Measurements from ENCODE around the gene MEIOC. TPM values are rescaled to one million over a fixed set of nuclear protein-coding genes. Genes with fewer than 3 reads are reported as not detected.
"Not testable (repeated sequence)": the region's sequence is repeated elsewhere in the genome, so short reads cannot be mapped to it uniquely, and the experiment has no call there.

MEIOC gene
- total RNA-seq, 1 donor: not detected

DNA sequence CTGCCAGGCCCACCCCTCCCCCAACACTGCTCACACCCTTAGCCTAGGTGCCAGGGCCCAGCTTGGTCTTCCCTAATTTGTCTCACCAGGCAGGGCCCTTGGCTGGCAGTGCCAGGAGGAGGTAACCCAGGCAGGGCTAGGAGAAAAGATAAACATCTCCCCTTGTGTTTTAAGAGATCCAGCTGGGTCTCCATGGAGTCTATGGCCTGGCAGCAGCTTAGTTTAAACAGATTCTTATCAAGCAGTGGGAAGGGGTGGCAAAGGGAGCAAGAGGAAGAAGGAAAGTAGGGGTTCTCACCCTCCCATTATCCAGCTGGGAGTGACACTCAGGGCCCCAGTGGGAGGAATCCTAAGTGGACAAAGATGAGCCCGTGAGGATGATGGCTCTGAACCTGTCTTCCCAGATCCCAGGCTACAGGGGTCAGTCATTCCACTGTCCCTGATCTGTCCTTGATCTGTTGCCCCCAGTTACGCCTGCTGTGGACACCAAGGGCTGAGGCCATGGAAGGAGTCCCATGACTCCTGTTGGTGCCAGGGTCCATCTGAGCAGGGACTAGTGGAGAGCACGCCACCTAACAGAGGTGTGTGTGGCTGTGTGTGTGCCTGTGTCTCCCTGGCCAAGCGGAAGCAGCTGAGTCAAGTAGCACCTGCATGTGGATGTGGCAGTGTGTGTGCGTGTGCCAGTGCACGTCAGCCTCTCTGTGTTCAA lies 47.4 kb upstream of the MEIOC start:
- Histone ChIP-seq H3K4me3 (ENCODE audit: insufficient read depth, low read length) (no peak overlapping the region), H2AFZ (ENCODE audit: low read length) (peak overlapping the region; percentile 56), H3K4me1 (ENCODE audit: insufficient read depth, low read length) (peaks cover 12% of the 10 kb centered on the region), H3K36me3 (ENCODE audit: insufficient read depth, low read length) (no peaks in the 10 kb centered on the region), H3K79me2 (ENCODE audit: insufficient read depth, low read length) (no peaks in the 10 kb centered on the region), H3K4me2 (ENCODE audit: insufficient read depth, low read length) (no peak overlapping the region), H3K27me3 (ENCODE audit: insufficient read depth, low read length) (no peaks in the 10 kb centered on the region), H4K20me1 (ENCODE audit: insufficient read depth, low read length) (no peaks in the 10 kb centered on the region), H3K9me3 (ENCODE audit: low read depth, low read length) (no peaks in the 10 kb centered on the region), H3K27ac (ENCODE audit: low read depth, low read length) (no peak overlapping the region)
- peak; percentile 77 for DNase-seq (ENCODE audit: insufficient read length, low spot score, missing footprints)
- TF ChIP-seq, protein P1, sequence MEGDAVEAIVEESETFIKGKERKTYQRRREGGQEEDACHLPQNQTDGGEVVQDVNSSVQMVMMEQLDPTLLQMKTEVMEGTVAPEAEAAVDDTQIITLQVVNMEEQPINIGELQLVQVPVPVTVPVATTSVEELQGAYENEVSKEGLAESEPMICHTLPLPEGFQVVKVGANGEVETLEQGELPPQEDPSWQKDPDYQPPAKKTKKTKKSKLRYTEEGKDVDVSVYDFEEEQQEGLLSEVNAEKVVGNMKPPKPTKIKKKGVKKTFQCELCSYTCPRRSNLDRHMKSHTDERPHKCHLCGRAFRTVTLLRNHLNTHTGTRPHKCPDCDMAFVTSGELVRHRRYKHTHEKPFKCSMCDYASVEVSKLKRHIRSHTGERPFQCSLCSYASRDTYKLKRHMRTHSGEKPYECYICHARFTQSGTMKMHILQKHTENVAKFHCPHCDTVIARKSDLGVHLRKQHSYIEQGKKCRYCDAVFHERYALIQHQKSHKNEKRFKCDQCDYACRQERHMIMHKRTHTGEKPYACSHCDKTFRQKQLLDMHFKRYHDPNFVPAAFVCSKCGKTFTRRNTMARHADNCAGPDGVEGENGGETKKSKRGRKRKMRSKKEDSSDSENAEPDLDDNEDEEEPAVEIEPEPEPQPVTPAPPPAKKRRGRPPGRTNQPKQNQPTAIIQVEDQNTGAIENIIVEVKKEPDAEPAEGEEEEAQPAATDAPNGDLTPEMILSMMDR (IDR thresholded peaks at IDR 0.05; ENCODE audit: extremely low read depth, low read depth, low read length): no peak

DNA sequence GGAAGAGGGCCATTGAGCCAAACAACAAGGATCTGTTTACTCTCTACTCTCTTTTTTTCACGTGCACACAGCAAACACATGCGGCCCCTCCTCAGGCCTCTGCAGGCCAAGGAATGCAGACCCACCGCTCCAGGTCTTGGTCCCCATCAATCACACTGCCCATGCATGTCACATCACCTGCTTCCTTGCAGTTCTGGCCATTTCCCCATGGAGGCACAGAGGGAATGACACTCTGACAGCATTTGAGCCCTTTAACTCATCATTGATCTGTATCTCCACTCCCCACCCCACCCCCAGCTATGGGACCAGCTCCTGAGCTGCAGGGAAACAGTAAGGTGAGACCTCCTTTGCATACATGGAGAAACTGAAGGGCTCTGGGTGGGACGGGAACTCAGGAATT lies 45.9 kb upstream of the MEIOC start:
- no peaks in the 10 kb centered on the region for H3K9me3 ChIP-seq (ENCODE audit: low read depth, low read length)
- TF ChIP-seq, protein P1 (IDR thresholded peaks at IDR 0.05; ENCODE audit: extremely low read depth, low read depth, low read length): no peak
- peak overlapping the region; percentile 69 for H2AFZ ChIP-seq (ENCODE audit: low read length)
- no peak overlapping the region for H3K4me3 ChIP-seq (ENCODE audit: insufficient read depth, low read length)
- H4K20me1 ChIP-seq (ENCODE audit: insufficient read depth, low read length): no peaks in the 10 kb centered on the region
- no peak overlapping the region for H3K27ac ChIP-seq (ENCODE audit: low read depth, low read length)
- no peak overlapping the region for H3K4me2 ChIP-seq (ENCODE audit: insufficient read depth, low read length)
- DNase-seq (ENCODE audit: insufficient read length, low spot score, missing footprints): no peak
- H3K36me3 ChIP-seq (ENCODE audit: insufficient read depth, low read length): no peaks in the 10 kb centered on the region
- no peaks in the 10 kb centered on the region for H3K79me2 ChIP-seq (ENCODE audit: insufficient read depth, low read length)
- peaks cover 12% of the 10 kb centered on the region for H3K4me1 ChIP-seq (ENCODE audit: insufficient read depth, low read length)
- peaks cover 3% of the 10 kb centered on the region for H3K27me3 ChIP-seq (ENCODE audit: insufficient read depth, low read length)

DNA sequence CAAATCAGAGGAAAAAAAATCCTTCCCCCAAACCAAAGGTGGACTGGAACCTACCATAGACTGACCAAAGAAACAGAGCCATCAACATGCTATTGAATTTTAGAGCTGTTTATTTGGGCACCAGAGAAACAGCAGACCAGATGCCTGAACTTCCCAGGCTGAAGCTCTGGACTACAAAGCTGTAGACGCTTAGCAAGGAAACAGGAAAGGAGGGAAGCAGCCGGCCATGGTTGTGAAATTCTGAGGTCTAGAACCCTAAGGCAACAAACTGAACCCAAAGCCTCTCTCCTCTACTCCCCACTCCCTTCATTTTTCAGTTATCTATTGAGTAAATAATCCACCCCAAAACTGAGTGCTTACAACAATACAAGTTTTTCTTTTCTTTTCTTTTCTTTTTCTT lies 45.4 kb upstream of the MEIOC start:
- DNase-seq (ENCODE audit: insufficient read length, low spot score, missing footprints): peak; percentile 90

GRCh38 chr17:44614862-44615261 lies 41.4 kb upstream of the MEIOC start:
- TF ChIP-seq, protein P1 (IDR thresholded peaks at IDR 0.05; ENCODE audit: extremely low read depth, low read depth, low read length): no peak
- no peak overlapping the region for H2AFZ ChIP-seq (ENCODE audit: low read length)
- no peaks in the 10 kb centered on the region for H4K20me1 ChIP-seq (ENCODE audit: insufficient read depth, low read length)
- H3K79me2 ChIP-seq (ENCODE audit: insufficient read depth, low read length): no peaks in the 10 kb centered on the region
- no peaks in the 10 kb centered on the region for H3K9me3 ChIP-seq (ENCODE audit: low read depth, low read length)
- peaks cover 8% of the 10 kb centered on the region for H3K4me1 ChIP-seq (ENCODE audit: insufficient read depth, low read length)
- no peak for DNase-seq (ENCODE audit: insufficient read length, low spot score, missing footprints)
- no peak overlapping the region for H3K4me2 ChIP-seq (ENCODE audit: insufficient read depth, low read length)
- peaks cover 3% of the 10 kb centered on the region for H3K27me3 ChIP-seq (ENCODE audit: insufficient read depth, low read length)
- no peaks in the 10 kb centered on the region for H3K36me3 ChIP-seq (ENCODE audit: insufficient read depth, low read length)
- H3K27ac ChIP-seq (ENCODE audit: low read depth, low read length): no peak overlapping the region
- H3K4me3 ChIP-seq (ENCODE audit: insufficient read depth, low read length): no peak overlapping the region

More for the DNA sequence above, 45.4 kb upstream of the MEIOC start:
- Histone ChIP-seq H3K4me3 (ENCODE audit: insufficient read depth, low read length) (no peak overlapping the region), H3K79me2 (ENCODE audit: insufficient read depth, low read length) (no peaks in the 10 kb centered on the region), H3K27me3 (ENCODE audit: insufficient read depth, low read length) (peaks cover 3% of the 10 kb centered on the region), H3K27ac (ENCODE audit: low read depth, low read length) (no peak overlapping the region), H3K4me2 (ENCODE audit: insufficient read depth, low read length) (no peak overlapping the region), H3K9me3 (ENCODE audit: low read depth, low read length) (no peaks in the 10 kb centered on the region), H3K4me1 (ENCODE audit: insufficient read depth, low read length) (peaks cover 12% of the 10 kb centered on the region), H4K20me1 (ENCODE audit: insufficient read depth, low read length) (no peaks in the 10 kb centered on the region), H3K36me3 (ENCODE audit: insufficient read depth, low read length) (no peaks in the 10 kb centered on the region), H2AFZ (ENCODE audit: low read length) (peak overlapping the region; percentile 69)
- TF ChIP-seq, protein P1 (IDR thresholded peaks at IDR 0.05; ENCODE audit: extremely low read depth, low read depth, low read length): no peak

DNA sequence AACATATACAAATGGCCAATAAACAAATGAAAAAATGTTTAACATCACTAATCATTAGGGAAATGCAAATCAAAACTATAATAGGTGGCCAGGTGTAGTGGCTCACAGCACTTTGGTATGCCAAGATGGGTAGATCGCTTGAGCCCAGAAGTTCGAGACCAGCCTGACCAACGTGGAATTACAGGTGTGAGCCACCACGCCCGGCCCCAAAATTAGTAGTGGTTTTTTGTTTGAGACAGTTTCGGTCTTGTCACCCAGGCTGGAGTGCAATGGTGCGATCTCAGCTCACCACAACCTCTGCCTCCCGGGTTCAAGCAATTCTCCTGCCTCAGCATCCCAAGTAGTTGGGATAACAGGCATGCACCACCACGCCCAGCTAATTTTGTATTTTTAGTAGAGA lies 37.6 kb upstream of the MEIOC start:
- H3K9me3 ChIP-seq (ENCODE audit: low read depth, low read length); H3K27me3 ChIP-seq (ENCODE audit: insufficient read depth, low read length); H4K20me1 ChIP-seq (ENCODE audit: insufficient read depth, low read length); H3K4me1 ChIP-seq (ENCODE audit: insufficient read depth, low read length); H3K4me3 ChIP-seq (ENCODE audit: insufficient read depth, low read length); H3K36me3 ChIP-seq (ENCODE audit: insufficient read depth, low read length); H3K79me2 ChIP-seq (ENCODE audit: insufficient read depth, low read length); DNase-seq (ENCODE audit: insufficient read length, low spot score, missing footprints); H2AFZ ChIP-seq (ENCODE audit: low read length); H3K27ac ChIP-seq (ENCODE audit: low read depth, low read length); H3K4me2 ChIP-seq (ENCODE audit: insufficient read depth, low read length): not testable (repeated sequence)
